Placental pericyte (primary cell): ENCODE measurements around the gene KSR2. TPM values are rescaled to one million over a fixed set of nuclear protein-coding genes. Genes with fewer than 3 reads are reported as not detected.

Experiments
- total RNA-seq: library from RNA; depleted of rRNA; stranded (reverse); fragments of >200 nt; gene quantifications from 2 replicates; pipeline ENCODE4 v1.2.3, GENCODE V29; 2012

Gene KSR2
- not detected in 2 replicates for total RNA-seq

GRCh38 chr12:117968826-117969659 lies at the start of gene KSR2:
KSR2 (minus strand) TSS chr12:117968990; CDS start chr12:117968255, 735 bp downstream.

GRCh38 chr12:118016424-118017264 lies 47.9 kb upstream of the KSR2 start, which contains the start of gene RFC5:
RFC5 (plus strand) TSS chr12:118016703; CDS start chr12:118016828, 125 bp downstream.

Other genes with a start within 250 kb of the KSR2 start
- gene RFC5, start 47.7 kb upstream of the KSR2 start, total RNA-seq: 3.7 and 32.2 TPM in 2 replicates
- 104 and 183 TPM in 2 replicates for gene WSB2, start 92.2 kb upstream of the KSR2 start, total RNA-seq
- gene VSIG10, start 135.0 kb upstream of the KSR2 start, total RNA-seq: 15.1 and 23.6 TPM in 2 replicates
- gene PEBP1, start 167.1 kb upstream of the KSR2 start, total RNA-seq: 99.1 and 123 TPM in 2 replicates